Measurements from ENCODE around the gene CEP162.
"Not testable (repeated sequence)": the region's sequence is repeated elsewhere in the genome, so short reads cannot be mapped to it uniquely, and the experiment has no call there.

Gene CEP162

GRCh38 chr6:84086056-84086455 is 141.4 kb downstream of the CEP162 start:
- DNase-seq = no peak

GRCh38 chr6:84084705-84085104 is 142.7 kb downstream of the CEP162 start:
- not testable (repeated sequence) for DNase-seq

GRCh38 chr6:84082689-84083265 is 144.7 kb downstream of the CEP162 start:
- DNase-seq = no peak

- no peak for DNase-seq
Observed at GRCh38 chr6:84081222-84081621, 146.2 kb downstream of the CEP162 start.

- DNase-seq = no peak
Observed at GRCh38 chr6:84078335-84078734, 149.1 kb downstream of the CEP162 start.

- DNase-seq = no peak
Observed at GRCh38 chr6:84077645-84078044, 149.8 kb downstream of the CEP162 start.

GRCh38 chr6:84074988-84075781 is 152.3 kb downstream of the CEP162 start:
- DNase-seq = peak; percentile 5
